Lower leg skin (tissue), 4 donors: ENCODE results near the gene PRKAR1A. TPM values are rescaled to one million over a fixed set of nuclear protein-coding genes. Genes with fewer than 3 reads are reported as not detected.

Experiments used
- DNase-seq, 2 donors: peaks; one replicate each; pipeline ENCODE4 v3.0.0-alpha.2; 2019; ENCODE audit warnings: low spot score in 2 of 2
- H3K4me3 ChIP-seq: fragments of 200-600 bp; sonication (generic); 2 replicates; pipeline ENCODE4 v1.5.1; 2017; ENCODE audit warnings: mild to moderate bottlenecking, low read depth; ENCODE audit not compliant: poor library complexity, severe bottlenecking
- POLR2A ChIP-seq, 2 donors: fragments of 450-650 bp; IDR thresholded peaks; one replicate each; pipeline ENCODE4 v1.6.1; 2016 to 2017; ENCODE audit warnings: antibody characterized with exemption in 2 of 2, mild to moderate bottlenecking in 1 of 2, moderate library complexity in 1 of 2
- WGBS, 2 donors: methylation state at CpG; one replicate each; pipeline ENCODE4 v1.1.5; 2018; 5-methylcytosine and 5-hydroxymethylcytosine counted together
- intact Hi-C: fragments of 100-400 bp; cut with DNase I; formaldehyde crosslinking; loops from one replicate; pipeline ENCODE4 v1.15.0; 2023; ENCODE audit warnings: low total_unique reads
- total RNA-seq, 4 donors: library from RNA; depleted of rRNA; stranded (reverse); fragments of >200 nt; gene quantifications; one replicate each; pipeline ENCODE4 v1.1.0, GENCODE V29; 2016
- TF ChIP-seq, protein P1 (sequence below), 3 donors: fragments of 450-650 bp; IDR thresholded peaks; one replicate each; pipeline ENCODE4 v1.5.1; 2016; ENCODE audit warnings: antibody characterized with exemption in 3 of 3, mild to moderate bottlenecking in 3 of 3, moderate library complexity in 2 of 3

Gene PRKAR1A
- total RNA-seq, 4 donors from 2014 or later, result 198 to 214 (median 207) TPM

DNA sequence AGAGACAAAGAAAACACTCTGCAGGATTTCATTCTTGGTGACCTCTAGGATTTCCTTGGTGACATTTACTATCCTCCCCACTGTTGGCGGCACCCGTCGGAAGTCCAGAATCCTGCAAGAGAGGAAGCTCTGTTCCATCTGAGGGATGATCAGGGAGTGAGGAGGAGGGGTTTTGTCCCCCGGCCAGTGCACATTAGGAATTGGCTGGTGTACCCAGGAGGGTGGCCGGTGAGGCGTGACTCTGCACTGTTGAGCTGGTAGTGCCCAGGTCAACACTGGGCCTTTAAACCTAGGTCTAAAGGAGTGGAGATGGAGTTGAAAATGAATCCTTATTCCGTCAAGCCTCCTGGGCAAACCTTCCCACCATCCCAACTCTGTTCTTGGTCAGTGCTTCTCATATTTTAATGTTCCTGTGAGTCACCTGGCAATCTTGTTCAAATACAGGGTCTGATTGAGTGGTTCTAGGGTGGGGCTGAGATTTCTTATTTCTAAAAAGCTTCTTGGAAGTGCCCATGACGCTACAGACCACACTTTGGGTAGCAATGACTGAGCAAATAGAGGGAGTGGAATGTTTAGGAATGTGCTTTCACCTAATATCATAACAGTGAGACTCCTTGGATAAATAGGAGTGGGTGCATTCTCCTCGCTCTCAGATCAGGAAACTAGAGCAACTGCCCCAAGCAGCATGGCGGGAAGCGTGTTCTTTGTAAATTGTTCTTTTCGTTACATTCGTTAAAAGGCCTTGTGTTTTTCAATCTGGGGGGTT, 30.7 kb downstream of the PRKAR1A start:
- no peak for DNase-seq
- WGBS, 2 donors, result 94 to 95% methylated on average over 13 of the region's 13 CpGs
- TF ChIP-seq, protein P1, sequence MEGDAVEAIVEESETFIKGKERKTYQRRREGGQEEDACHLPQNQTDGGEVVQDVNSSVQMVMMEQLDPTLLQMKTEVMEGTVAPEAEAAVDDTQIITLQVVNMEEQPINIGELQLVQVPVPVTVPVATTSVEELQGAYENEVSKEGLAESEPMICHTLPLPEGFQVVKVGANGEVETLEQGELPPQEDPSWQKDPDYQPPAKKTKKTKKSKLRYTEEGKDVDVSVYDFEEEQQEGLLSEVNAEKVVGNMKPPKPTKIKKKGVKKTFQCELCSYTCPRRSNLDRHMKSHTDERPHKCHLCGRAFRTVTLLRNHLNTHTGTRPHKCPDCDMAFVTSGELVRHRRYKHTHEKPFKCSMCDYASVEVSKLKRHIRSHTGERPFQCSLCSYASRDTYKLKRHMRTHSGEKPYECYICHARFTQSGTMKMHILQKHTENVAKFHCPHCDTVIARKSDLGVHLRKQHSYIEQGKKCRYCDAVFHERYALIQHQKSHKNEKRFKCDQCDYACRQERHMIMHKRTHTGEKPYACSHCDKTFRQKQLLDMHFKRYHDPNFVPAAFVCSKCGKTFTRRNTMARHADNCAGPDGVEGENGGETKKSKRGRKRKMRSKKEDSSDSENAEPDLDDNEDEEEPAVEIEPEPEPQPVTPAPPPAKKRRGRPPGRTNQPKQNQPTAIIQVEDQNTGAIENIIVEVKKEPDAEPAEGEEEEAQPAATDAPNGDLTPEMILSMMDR (IDR thresholded peaks at IDR 0.05), result no peak
- TF ChIP-seq POLR2A (IDR thresholded peaks at IDR 0.05), result no peak
- no peak overlapping the region for H3K4me3 ChIP-seq
- intact Hi-C loops, result no loop called here

GRCh38 chr17:68544111-68544915, 32.1 kb downstream of the PRKAR1A start:
- no peak for TF ChIP-seq POLR2A (IDR thresholded peaks at IDR 0.05)
- TF ChIP-seq, protein P1 (IDR thresholded peaks at IDR 0.05), result no peak
- no peak for DNase-seq
- intact Hi-C loops, result no loop called here
- 49 to 71% methylated on average over 12 of the region's 12 CpGs for WGBS, 2 donors
- H3K4me3 ChIP-seq, result no peak overlapping the region

GRCh38 chr17:68556551-68556950, 44.3 kb downstream of the PRKAR1A start:
- DNase-seq, result no peak
- 85 to 91% methylated on average over 4 of the region's 4 CpGs for WGBS, 2 donors
- H3K4me3 ChIP-seq, result no peak overlapping the region
- intact Hi-C loops, result no loop called here
- TF ChIP-seq, protein P1 (IDR thresholded peaks at IDR 0.05), result no peak
- no peak for TF ChIP-seq POLR2A (IDR thresholded peaks at IDR 0.05)

GRCh38 chr17:68559316-68559715, 47.1 kb downstream of the PRKAR1A start:
- DNase-seq, result no peak
- intact Hi-C loops, result no loop called here
- no peak overlapping the region for H3K4me3 ChIP-seq
- 8 to 10% methylated on average over 1 of the region's 1 CpG for WGBS, 2 donors
- TF ChIP-seq, protein P1 (IDR thresholded peaks at IDR 0.05), result no peak
- TF ChIP-seq POLR2A (IDR thresholded peaks at IDR 0.05), result no peak

- intact Hi-C loops, result loop anchor here (10.0 kb wide), 1 partner anchor 194 kb away; no protein-coding TSS in a partner anchor
- no peak for DNase-seq
- 65 to 70% methylated on average over 3 of the region's 3 CpGs for WGBS, 2 donors
- H3K4me3 ChIP-seq, result no peak overlapping the region
- TF ChIP-seq POLR2A (IDR thresholded peaks at IDR 0.05), result no peak
- TF ChIP-seq, protein P1 (IDR thresholded peaks at IDR 0.05), result no peak
Measured at GRCh38 chr17:68560966-68561720, 48.9 kb downstream of the PRKAR1A start.
